Left kidney (tissue), 2 donors: ENCODE measurements around the gene CDH3. TPM values are rescaled to one million over a fixed set of nuclear protein-coding genes. Genes with fewer than 3 reads are reported as not detected.

Source experiments
- DNase-seq: peaks from one replicate; pipeline ENCODE4 v3.0.0-alpha.2; 2013
- polyA plus RNA-seq: library from polyadenylated mRNA; unstranded; fragments of 120-200 nt; gene quantifications from one replicate; pipeline ENCODE4 v1.2.1, GENCODE V29; 2013; ENCODE audit not compliant: insufficient read length

CDH3 gene
- polyA plus RNA-seq, 1 donor: 65.2 TPM

DNA sequence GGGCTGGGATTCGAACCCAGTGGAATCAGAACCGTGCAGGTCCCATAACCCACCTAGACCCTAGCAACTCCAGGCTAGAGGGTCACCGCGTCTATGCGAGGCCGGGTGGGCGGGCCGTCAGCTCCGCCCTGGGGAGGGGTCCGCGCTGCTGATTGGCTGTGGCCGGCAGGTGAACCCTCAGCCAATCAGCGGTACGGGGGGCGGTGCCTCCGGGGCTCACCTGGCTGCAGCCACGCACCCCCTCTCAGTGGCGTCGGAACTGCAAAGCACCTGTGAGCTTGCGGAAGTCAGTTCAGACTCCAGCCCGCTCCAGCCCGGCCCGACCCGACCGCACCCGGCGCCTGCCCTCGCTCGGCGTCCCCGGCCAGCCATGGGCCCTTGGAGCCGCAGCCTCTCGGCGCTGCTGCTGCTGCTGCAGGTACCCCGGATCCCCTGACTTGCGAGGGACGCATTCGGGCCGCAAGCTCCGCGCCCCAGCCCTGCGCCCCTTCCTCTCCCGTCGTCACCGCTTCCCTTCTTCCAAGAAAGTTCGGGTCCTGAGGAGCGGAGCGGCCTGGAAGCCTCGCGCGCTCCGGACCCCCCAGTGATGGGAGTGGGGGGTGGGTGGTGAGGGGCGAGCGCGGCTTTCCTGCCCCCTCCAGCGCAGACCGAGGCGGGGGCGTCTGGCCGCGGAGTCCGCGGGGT lies 92.1 kb downstream of the CDH3 start, which contains the start of gene CDH1:
Gene CDH1, plus strand, starts transcription at position 247 of the 684 bp plus-strand sequence. Its CDS starts 124 bp downstream, at position 371.
- peak; percentile 61 for DNase-seq

DNA sequence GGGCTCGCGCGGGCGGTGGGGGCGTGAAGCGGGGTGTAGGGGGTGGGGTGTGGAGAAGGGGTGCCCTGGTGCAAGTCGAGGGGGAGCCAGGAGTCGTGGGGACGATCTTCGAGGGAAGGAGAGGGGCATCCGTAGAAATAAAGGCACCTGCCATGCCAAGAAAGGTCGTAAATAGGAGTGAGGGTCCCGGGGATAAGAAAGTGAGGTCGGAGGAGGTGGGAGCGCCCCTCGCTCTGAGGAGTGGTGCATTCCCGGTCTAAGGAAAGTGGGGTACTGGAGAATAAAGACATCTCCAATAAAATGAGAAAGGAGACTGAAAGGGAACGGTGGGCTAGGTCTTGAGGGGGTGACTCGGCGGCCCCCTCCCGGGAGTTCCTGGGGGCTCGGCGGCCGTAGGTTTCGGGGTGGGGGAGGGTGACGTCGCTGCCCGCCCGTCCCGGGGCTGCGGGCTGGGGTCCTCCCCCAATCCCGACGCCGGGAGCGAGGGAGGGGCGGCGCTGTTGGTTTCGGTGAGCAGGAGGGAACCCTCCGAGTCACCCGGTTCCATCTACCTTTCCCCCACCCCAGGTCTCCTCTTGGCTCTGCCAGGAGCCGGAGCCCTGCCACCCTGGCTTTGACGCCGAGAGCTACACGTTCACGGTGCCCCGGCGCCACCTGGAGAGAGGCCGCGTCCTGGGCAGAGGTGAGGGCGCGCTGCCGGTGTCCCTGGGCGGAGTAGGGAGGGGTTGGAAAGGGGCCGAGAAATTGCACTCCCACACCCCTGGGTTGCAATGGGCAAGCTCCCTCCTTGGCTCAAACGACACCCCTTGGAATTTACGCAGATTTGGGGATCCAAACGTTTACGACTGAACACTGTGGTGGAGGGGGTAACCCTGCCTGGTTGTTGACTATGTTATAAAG lies 92.9 kb downstream of the CDH3 start:
- no peak for DNase-seq

- DNase-seq: no peak
Measured at GRCh38 chr16:68739964-68740627, 95.0 kb downstream of the CDH3 start.

GRCh38 chr16:68740628-68741346 lies 95.7 kb downstream of the CDH3 start:
- no peak for DNase-seq

GRCh38 chr16:68743664-68744063 lies 98.6 kb downstream of the CDH3 start:
- no peak for DNase-seq

DNA sequence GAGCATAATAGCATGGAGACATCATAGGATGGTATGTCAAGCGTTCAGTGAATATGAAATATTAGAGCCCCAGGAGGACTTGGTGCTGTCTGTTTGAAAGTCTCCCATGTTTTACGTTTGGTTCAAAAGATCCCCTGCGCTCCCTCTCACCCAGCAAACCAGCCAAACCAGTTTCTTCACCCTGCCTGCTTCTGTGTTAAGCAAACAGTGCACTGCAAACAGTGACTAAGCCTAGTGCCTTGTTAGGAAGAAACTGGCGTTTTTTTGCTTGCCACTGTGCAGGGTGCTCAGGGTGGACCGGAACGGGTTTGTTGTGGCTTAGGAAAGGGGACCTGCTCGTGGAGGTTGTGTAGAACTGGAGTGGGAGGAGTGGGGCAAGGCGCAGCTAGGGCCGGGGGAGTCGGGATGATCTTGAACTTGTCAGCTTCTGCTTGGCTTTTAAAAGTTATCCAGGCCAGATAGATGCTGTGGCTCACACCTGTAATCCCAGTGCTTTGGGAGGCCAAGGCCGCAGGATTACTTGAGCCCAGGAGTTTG lies 99.7 kb downstream of the CDH3 start:
- DNase-seq: no peak

GRCh38 chr16:68746951-68747350 lies 101.8 kb downstream of the CDH3 start:
- no peak for DNase-seq

DNA sequence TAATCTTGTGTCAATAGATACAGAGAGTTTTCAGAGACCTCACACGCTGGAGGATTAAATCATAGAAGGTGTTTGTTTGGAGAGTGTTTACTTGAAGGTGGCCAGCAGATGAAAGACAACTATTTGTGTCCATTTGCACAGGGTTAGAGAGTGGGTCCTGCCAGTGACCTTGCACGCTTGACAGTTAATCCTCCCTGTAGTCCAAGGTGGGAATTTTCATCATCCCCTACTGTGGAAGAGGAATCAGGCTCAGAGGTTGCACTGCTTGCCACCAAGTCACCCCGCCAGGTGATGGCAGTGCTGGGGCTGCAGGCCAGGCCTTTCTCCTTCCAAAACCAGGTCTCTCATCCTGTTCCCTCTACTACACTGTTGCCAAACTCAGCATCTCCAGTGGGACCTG lies 104.3 kb downstream of the CDH3 start:
- DNase-seq: no peak

Other genes starting within 250 kb of the CDH3 start
- gene SMPD3, start 196.8 kb upstream of the CDH3 start, polyA plus RNA-seq: 1.3 TPM
- 49.7 TPM for gene ZFP90, start 106.0 kb upstream of the CDH3 start, polyA plus RNA-seq
- gene CDH1, start 92.0 kb downstream of the CDH3 start, polyA plus RNA-seq: 91.5 TPM
- 6.2 TPM for gene TANGO6, start 198.2 kb downstream of the CDH3 start, polyA plus RNA-seq